Middle frontal gyrus (tissue), 1 donor: ENCODE results near the gene SPPL2B.

ENCODE experiments used
- DNase-seq: peaks from one replicate; pipeline ENCODE4 v3.0.0-alpha.2; 2015; ENCODE audit warnings: low spot score; ENCODE audit errors: extremely low spot score

The SPPL2B gene

DNA sequence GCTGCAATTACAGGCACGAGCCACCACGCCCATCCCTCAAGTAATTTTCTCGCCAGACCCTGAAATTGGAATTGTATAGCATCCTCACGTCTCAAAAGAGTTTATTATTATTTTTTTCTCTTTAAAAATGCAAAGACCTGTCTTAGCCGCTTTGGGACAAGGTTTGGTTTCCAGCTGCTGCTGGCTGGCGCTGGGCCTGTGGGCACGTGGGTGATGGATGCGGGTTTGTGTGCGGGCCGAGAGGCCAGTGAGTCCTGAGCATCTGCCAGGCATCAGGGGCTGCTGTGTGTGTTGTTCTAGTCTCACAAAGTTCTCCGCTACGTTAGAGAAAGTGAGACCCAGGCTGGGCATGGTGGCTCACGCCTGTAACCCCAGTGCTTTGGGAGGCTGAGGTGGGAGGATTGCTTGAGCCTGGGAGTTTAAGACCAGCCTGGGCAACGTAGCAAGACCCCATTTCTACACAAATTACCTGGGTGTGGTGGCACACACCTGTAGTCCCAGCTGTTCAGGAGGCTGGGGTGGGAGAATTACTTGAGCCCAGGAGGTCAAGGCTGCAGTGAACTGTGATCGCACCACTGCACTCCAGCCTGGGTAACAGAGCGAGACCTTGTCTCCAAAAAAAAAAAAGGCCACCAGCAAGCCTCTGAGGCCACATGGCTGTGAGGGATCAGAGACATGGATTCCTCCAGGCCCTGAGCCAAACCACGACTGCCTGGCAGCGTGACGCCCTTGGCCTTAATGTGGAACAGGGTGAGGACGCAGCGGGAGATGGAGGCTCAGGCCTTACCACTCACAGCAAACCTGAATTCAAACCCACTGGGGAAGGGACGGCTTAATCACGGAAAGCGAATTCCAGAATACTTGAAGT is 26.9 kb downstream of the SPPL2B start:
- DNase-seq, result no peak

GRCh38 chr19:2356036-2356646 is 27.7 kb downstream of the SPPL2B start:
- no peak for DNase-seq

DNA sequence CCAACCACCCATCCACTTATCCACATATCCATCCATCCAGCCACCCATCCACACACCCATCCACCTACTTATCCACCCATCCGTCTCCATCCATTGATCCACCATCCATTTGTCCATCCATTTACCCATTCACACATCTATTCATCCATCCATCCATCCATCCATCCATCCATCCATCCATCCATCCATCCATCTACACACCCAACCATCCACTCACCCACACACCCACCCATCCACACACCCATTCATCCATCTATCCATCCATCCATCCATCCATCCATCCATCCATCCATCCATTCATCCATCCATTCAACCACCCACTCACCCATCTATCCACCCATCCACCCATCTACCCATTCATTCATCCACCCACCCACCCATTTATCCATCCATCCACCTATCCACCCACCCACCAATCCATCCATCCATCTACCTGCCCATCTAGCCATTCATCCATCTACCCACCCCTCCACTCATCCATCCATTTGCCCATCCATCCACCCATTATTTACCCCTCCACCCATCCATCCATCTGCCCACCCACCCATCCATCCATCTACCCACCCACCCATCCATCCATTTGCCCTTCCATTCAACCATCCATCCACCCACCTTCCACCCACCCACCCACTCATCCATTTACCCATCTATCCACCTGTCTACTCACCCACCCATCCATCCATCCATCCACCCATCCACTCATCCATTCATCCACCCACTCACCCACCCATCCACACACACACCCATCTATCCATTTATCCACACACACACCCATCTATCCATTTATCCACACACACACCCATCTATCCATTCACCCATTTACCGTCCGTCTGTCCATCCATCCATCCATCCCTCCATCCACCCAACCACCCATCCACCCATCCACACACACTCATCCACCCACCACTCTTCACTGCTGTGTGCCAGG is 29.1 kb downstream of the SPPL2B start:
- DNase-seq, result no peak

- DNase-seq, result no peak
Measured at GRCh38 chr19:2358548-2359173, 30.2 kb downstream of the SPPL2B start.

DNA sequence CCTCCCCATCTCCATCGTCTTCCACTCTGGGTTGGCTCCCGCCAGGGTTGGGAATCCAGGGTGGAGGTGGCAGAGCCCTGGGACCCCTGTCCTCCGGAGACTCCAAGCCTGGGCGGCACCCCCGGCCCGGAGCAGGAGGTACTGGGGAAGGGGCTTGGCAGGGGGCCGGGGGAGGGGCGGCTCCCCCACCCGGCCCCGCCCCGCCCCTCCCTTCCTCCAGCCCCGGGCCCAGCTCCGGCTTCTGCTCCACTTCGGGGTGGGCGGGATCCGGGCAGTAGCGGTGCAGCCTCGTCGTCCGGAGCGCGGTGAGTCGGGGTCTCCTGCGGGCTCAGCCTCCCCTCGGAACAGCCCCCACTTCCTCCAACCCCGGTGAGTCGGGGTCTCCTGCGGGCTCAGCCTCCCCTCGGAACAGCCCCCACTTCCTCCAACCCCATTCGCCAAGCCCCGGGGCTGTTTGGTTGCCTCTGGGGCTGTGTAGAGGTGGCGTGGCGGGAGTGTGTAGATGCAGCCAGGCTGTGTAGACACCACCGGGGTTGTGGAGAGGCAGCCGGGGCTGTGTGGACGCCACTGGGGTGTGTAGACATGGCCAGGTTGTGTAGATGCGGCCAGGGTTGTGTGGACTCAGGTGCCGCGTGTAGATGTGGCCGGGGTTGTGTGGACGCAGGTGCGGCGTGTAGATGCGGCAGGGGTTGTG is 31.7 kb downstream of the SPPL2B start, which contains the start of gene TMPRSS9:
TSS of gene TMPRSS9 (plus strand) at position 274 of the 694 bp plus-strand sequence. CDS start 29,521 bp downstream, outside the sequence.
- DNase-seq, result no peak

DNA sequence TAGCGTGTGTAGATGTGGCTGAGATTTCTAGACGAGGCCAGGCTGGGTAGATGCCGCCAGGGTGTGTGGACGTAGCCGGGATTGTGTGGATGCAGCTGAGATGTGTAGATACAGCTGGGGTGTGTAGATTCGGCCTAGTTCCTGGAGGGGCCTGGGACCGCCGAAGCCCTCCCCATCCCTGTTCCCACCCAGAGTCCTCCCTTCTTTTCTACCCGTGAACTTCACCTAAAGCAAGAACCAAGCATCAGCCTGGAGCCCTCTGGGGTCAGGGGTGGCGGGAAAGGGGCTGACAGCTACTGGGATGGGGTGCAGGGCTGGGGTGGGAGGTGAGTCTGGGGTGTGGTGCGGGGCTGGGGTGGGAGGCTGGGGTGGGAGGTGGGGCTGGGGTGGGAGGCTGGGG is 32.3 kb downstream of the SPPL2B start:
- DNase-seq, result no peak

DNA sequence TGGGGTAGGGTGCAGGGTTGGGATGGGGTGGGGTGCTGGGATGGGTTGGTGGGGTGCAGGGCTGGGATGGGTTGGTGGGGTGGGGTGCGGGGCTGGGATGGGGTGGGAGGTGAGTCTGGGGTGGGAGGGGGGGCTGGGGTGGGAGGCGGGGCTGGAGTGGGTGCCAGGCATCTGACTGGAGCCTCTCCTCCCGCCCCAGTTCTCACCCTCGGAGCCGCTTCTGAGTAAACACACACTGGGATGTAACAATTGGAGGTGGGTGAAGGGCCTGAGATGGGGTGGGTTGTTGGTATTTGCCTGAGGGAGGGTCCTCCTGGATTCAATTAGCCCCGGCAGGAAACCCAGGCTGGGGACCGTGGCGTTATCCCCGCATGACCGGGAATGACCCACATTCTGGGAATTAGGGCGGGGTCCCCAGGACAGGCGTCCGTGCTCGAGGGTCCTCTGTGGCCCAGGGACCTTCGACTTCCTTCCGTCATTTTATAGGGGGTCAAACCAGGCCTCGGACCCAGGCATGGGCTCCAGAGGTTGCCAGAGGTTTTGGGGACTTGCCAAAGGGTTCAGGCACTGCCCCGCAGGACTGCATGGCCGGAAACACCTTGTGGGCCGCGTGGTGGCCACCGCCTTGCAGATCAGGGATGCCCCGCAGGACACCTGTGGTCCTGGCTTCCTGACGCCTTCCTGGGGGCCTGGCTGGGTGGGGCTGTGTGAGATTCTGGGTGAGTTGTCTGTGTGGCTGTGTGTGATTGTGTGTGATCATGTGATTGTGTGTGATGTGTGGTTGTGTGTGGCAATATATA is 33.0 kb downstream of the SPPL2B start:
- DNase-seq, result no peak

DNA sequence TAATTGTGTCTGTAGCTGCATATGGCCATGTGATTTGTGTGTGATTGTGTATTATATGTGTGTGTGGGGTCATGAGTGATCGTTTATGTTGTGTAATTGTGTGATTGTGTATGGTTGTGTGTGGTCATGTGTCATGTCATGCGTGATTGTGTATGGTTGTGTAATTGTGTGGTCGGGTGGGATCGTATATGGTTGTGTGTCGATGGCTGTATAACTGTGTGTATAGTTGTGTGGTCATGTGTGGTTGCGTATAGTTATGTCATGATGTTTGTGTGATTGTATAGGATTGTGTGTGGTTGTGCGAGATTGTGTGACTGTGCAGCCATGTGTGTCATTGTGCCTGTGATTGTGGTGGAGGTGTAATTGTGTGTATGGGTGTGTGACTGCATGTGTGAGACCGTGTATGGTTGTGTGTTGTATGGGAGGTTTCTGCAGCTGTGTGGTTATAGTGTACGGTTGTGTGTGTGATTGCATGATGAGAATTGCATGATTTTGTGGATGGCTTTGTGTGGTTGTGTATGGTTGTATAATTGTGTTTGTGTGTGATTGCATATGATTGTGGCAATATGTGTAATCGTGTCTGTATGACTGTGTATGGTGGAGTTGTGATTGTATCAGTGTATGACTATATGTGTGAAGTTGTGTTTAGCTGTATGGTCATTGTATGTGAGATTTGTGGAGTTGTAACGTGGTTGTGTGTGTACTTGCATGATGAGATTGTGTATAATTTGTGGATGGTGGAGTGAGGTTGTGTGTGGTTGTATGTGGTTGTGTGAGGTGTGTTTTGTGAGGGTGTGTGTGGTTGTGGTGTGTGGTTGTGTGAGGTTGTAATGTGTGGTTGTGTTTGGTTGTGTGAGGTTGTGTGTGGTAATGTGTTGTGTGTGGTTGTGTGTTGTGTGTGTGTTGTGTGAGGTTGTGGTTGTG is 33.8 kb downstream of the SPPL2B start:
- DNase-seq, result no peak

DNA sequence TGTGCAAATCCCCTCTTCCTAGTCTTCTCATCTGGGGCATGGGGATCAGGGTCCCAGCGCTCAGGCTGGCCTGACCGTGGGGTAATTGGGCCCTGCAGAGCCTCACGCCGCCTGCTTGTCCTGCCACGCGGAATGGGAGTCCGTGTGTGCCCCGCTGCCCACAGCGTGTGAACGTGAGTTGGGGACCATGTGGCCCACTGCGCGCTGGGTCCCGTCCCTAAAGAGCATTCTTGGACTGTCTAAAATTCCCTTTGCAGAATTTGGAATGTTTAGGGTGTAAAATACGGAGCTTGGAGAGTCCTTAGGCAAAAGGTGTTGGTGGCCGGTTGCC is 34.5 kb downstream of the SPPL2B start:
- no peak for DNase-seq

GRCh38 chr19:2363419-2363818 is 34.9 kb downstream of the SPPL2B start:
- no peak for DNase-seq

GRCh38 chr19:2365201-2365970 is 36.9 kb downstream of the SPPL2B start:
- no peak for DNase-seq

DNA sequence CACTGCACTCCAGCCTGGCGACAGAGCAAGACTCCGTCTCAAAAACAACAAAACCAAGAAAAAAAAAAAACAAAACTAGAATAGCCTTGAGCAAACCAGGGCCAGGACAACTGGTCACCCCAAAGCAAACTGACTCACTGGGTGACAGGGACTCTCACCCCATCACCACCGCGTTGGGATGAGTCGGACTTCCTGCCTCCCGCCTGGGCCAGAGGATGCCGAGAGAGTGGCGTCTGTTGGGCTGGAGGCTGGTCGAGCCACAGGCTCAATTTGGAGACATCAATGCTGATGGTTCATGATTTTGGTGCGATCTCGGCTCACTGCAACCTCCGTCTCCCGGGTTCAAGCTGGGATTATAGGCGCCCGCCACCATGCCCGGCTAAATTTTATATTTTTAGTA is 43.2 kb downstream of the SPPL2B start:
- DNase-seq, result no peak

DNA sequence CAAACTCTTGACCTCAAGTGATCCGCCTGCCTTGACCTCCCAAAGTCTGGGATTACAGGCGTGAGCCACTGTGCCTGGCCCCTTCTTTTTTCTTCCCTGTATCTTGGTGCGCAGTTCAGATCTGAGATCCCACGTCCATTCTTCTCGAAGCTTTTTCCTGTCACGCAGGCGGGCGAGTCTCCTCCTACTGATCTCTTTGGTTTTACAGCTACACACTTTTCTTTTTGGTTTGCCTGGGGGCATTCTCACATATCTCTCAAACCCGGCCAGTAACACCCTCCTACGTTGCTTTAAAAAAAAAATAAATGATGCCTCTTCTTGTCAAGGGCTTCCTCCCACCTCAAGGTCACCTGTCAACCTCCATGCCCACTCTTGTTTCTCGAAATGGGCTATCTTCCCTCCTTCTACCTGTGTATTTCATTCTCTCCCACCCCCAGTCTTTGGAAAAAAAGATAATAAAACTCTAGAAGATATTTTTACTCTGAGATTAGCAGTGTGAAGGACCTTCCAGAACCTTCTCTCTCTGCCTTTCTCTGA is 43.7 kb downstream of the SPPL2B start:
- DNase-seq, result no peak

- no peak for DNase-seq
Measured at GRCh38 chr19:2374808-2375207, 46.3 kb downstream of the SPPL2B start.

GRCh38 chr19:2375353-2376121 is 47.1 kb downstream of the SPPL2B start:
- DNase-seq, result no peak

DNA sequence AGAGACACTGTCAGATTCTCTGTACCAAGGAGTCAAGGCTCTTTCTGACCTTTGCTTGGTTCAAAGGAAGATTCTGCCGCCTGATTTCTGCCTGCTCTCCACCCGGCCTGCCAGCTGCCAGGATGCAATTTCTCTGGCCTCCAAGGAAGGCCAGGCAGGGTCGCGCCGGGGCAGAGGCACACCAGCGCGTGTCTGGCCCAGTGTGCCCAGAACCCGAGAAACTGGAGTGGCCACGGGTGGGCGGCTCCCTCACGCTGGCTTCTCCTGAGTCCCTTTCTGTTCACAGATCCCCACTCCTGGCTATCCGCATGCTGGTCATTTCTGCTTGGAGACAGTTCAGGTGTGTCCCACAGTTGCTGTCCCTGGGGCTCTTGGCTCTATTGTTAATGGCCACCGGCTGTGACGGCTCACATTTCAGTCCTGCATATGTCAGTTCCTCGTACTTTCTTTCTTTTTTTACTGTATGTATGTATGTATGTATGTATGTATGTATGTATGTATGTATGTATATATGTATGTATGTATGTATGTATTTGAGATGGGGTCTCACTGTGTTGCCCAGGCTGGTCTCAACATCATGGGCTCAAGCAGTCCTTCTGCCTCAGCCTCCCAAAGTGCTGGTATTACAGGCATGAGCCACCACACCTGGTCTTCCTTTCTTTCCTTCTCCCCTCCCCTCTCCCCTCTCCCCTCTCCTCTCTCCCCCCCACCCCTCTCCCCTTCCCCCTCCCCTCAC is 48.5 kb downstream of the SPPL2B start:
- DNase-seq, result no peak
